Stomach (tissue), 4 donors: Measurements from ENCODE around the gene ARHGAP15.

Source experiments
- CTCF ChIP-seq, 7 experiments: fragments of 450-650 bp in 4 of 7; fragments of 200-600 bp in 3 of 7; sonication (generic) in 3 of 7; IDR thresholded peaks; one replicate each; pipeline ENCODE4 v1.5.1; 2016 to 2019; ENCODE audit warnings: antibody characterized with exemption in 7 of 7, control low read depth in 2 of 7, mild to moderate bottlenecking in 1 of 7
- EP300 ChIP-seq: sonication (generic); formaldehyde crosslinking; IDR thresholded peaks from one replicate; pipeline ENCODE4 v1.6.1; 2017; ENCODE audit warnings: antibody characterized with exemption
- POLR2A ChIP-seq, 4 donors: fragments of 450-650 bp; IDR thresholded peaks; one replicate each; pipeline ENCODE4 v1.6.1; 2016; ENCODE audit warnings: antibody characterized with exemption in 4 of 4, control low read depth in 2 of 4, mild to moderate bottlenecking in 1 of 4, moderate library complexity in 1 of 4
- POLR2AphosphoS5 ChIP-seq, 3 donors: sonication (generic); formaldehyde crosslinking; IDR thresholded peaks; one replicate each; pipeline ENCODE4 v1.6.1; 2016; ENCODE audit warnings: antibody characterized with exemption in 3 of 3

GRCh38 chr2:143503280-143503679 is 374.1 kb downstream of the ARHGAP15 start:
- TF ChIP-seq POLR2AphosphoS5 (IDR thresholded peaks at IDR 0.05) (no peak), CTCF (IDR thresholded peaks at IDR 0.05) (no peak), POLR2A (IDR thresholded peaks at IDR 0.05) (no peak), EP300 (no peak)
